ENCODE data around the gene MYO1E.

MYO1E gene

GRCh38 chr15:59218710-59219109, 154.0 kb downstream of the MYO1E start:
- no peak for DNase-seq
- Histone ChIP-seq H3K27ac (no peak overlapping the region), H3K36me3 (replicated peaks) (peaks cover 63% of the 10 kb centered on the region)

GRCh38 chr15:59217876-59218498, 154.7 kb downstream of the MYO1E start:
- TF ChIP-seq CTCF (IDR thresholded peaks at IDR 0.05; ENCODE audit: low read depth, low read length, missing control alignments), result no peak
- DNase-seq, result no peak
- H3K4me3 ChIP-seq (ENCODE audit: low read depth, low read length), result no peak overlapping the region
- in situ Hi-C loops (cut with HindIII; ENCODE audit: low pct_ligation_motif_present, low sequenced_read_pairs), result no loop called here
- H3K36me3 ChIP-seq (replicated peaks), result peaks cover 64% of the 10 kb centered on the region
- no peaks in the 10 kb centered on the region for H3K27me3 ChIP-seq (replicated peaks)
- H3K27ac ChIP-seq, result no peak overlapping the region

More at GRCh38 chr15:59218710-59219109, 154.0 kb downstream of the MYO1E start:
- TF ChIP-seq CTCF (IDR thresholded peaks at IDR 0.05; ENCODE audit: low read depth, low read length, missing control alignments), result no peak
- no peaks in the 10 kb centered on the region for H3K27me3 ChIP-seq (replicated peaks)
- no peak overlapping the region for H3K4me3 ChIP-seq (ENCODE audit: low read depth, low read length)
- in situ Hi-C loops (cut with HindIII; ENCODE audit: low pct_ligation_motif_present, low sequenced_read_pairs), result no loop called here

GRCh38 chr15:59216911-59217310, 155.8 kb downstream of the MYO1E start:
- Histone ChIP-seq H3K36me3 (replicated peaks) (peaks cover 62% of the 10 kb centered on the region), H3K4me3 (ENCODE audit: low read depth, low read length) (no peak overlapping the region), H3K27me3 (replicated peaks) (no peaks in the 10 kb centered on the region), H3K27ac (no peak overlapping the region)
- TF ChIP-seq CTCF (IDR thresholded peaks at IDR 0.05; ENCODE audit: low read depth, low read length, missing control alignments), result no peak
- in situ Hi-C loops (cut with HindIII; ENCODE audit: low pct_ligation_motif_present, low sequenced_read_pairs), result no loop called here
- no peak for DNase-seq

GRCh38 chr15:59210186-59210585, 162.5 kb downstream of the MYO1E start:
- H3K27ac ChIP-seq, result no peak overlapping the region
- H3K4me3 ChIP-seq (ENCODE audit: low read depth, low read length), result no peak overlapping the region
- H3K27me3 ChIP-seq (replicated peaks), result no peaks in the 10 kb centered on the region
- in situ Hi-C loops (cut with HindIII; ENCODE audit: low pct_ligation_motif_present, low sequenced_read_pairs), result no loop called here
- no peak for DNase-seq
- peaks cover 68% of the 10 kb centered on the region for H3K36me3 ChIP-seq (replicated peaks)
- TF ChIP-seq CTCF (IDR thresholded peaks at IDR 0.05; ENCODE audit: low read depth, low read length, missing control alignments), result no peak

- Histone ChIP-seq H3K27ac (no peak overlapping the region), H3K36me3 (replicated peaks) (peaks cover 72% of the 10 kb centered on the region), H3K27me3 (replicated peaks) (no peaks in the 10 kb centered on the region), H3K4me3 (ENCODE audit: low read depth, low read length) (no peak overlapping the region)
- DNase-seq, result no peak
- in situ Hi-C loops (cut with HindIII; ENCODE audit: low pct_ligation_motif_present, low sequenced_read_pairs), result no loop called here
- TF ChIP-seq CTCF (IDR thresholded peaks at IDR 0.05; ENCODE audit: low read depth, low read length, missing control alignments), result no peak
Observed at GRCh38 chr15:59208613-59209249, 163.9 kb downstream of the MYO1E start.
